Glutamatergic neuron (in vitro differentiated cells): ENCODE measurements around the gene DPEP2. TPM values are rescaled to one million over a fixed set of nuclear protein-coding genes. Genes with fewer than 3 reads are reported as not detected.

ENCODE experiments used
- DNase-seq: peaks from one replicate; pipeline ENCODE4 v3.0.0; 2022
- H3K27ac Mint-ChIP-seq: one replicate; pipeline ENCODE4 v1.8.0; 2020; ENCODE audit warnings: mild to moderate bottlenecking, mixed read lengths, inconsistent platforms; ENCODE audit not compliant: unreplicated experiment
- H3K27me3 Mint-ChIP-seq: one replicate; pipeline ENCODE4 v1.8.0; 2020; ENCODE audit warnings: mild to moderate bottlenecking, moderate library complexity, mixed read lengths, inconsistent platforms; ENCODE audit not compliant: unreplicated experiment
- H3K36me3 Mint-ChIP-seq: one replicate; pipeline ENCODE4 v1.8.0; 2020; ENCODE audit warnings: mild to moderate bottlenecking, mixed read lengths, inconsistent platforms; ENCODE audit not compliant: unreplicated experiment
- H3K4me1 Mint-ChIP-seq: one replicate; pipeline ENCODE4 v1.8.0; 2020; ENCODE audit warnings: mild to moderate bottlenecking, low read depth, mixed read lengths, inconsistent platforms; ENCODE audit not compliant: unreplicated experiment
- H3K4me3 Mint-ChIP-seq: one replicate; pipeline ENCODE4 v1.8.0; 2020; ENCODE audit warnings: mild to moderate bottlenecking, mixed read lengths, inconsistent platforms; ENCODE audit not compliant: unreplicated experiment
- H3K9me3 Mint-ChIP-seq: one replicate; pipeline ENCODE4 v1.8.0; 2020; ENCODE audit warnings: mild to moderate bottlenecking, moderate library complexity, mixed read lengths, inconsistent platforms; ENCODE audit not compliant: unreplicated experiment
- total RNA-seq: library from RNA; stranded (reverse); fragmentation: NEBNext Ultra II Directional; extraction: Animal tissue kit (Norgen Biotek cat#: 25700); gene quantifications from one replicate; pipeline ENCODE4 v1.2.1, GENCODE V29; 2021; ENCODE audit not compliant: unreplicated experiment
- TF ChIP-seq, protein P1 (sequence below): fragments of 200-600 bp; sonication (generic); IDR thresholded peaks from one replicate; pipeline ENCODE4 v1.5.0; 2021; ENCODE audit not compliant: partially characterized antibody, unreplicated experiment

DPEP2 gene
- total RNA-seq, 1 donor from 2014 or later, result not detected

DNA sequence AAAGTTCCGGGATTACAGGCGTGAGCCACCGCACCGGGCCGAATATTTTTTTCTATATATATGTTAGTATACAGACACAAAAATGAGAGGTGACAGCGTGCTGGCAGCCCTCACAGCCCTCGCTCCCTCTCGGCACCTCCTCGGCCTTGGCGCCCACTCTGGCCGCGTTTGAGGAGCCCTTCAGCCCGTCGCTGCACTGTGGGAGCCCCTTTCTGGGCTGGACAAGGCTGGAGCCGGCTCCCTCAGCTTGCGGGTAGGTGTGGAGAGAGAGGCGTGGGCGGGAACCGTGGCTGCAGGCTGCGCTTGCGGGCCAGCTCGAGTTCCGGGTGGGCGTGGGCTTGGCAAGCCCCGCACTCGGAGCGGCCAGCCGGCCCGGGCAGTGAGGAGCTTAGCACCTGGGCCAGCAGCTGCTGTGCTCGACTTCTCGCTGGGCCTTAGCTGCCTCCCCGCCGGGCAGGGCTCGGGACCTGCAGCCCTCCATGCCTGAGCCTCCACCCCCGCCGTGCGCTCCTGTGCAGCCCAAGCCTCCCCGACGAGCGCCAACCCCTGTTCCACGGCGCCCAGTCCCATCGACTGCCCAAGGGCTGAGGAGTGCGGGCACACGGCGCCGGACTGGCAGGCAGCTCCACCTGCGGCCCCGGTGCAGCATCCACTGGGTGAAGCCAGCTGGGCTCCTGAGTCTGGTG, 17.1 kb downstream of the DPEP2 start:
- TF ChIP-seq, protein P1, sequence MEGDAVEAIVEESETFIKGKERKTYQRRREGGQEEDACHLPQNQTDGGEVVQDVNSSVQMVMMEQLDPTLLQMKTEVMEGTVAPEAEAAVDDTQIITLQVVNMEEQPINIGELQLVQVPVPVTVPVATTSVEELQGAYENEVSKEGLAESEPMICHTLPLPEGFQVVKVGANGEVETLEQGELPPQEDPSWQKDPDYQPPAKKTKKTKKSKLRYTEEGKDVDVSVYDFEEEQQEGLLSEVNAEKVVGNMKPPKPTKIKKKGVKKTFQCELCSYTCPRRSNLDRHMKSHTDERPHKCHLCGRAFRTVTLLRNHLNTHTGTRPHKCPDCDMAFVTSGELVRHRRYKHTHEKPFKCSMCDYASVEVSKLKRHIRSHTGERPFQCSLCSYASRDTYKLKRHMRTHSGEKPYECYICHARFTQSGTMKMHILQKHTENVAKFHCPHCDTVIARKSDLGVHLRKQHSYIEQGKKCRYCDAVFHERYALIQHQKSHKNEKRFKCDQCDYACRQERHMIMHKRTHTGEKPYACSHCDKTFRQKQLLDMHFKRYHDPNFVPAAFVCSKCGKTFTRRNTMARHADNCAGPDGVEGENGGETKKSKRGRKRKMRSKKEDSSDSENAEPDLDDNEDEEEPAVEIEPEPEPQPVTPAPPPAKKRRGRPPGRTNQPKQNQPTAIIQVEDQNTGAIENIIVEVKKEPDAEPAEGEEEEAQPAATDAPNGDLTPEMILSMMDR, result no peak
- Mint-ChIP-seq H3K27me3 (no peaks in the 10 kb centered on the region), H3K36me3 (peaks cover 5% of the 10 kb centered on the region), H3K9me3 (peaks cover 5% of the 10 kb centered on the region), H3K27ac (no peak overlapping the region), H3K4me1 (peaks cover 2% of the 10 kb centered on the region), H3K4me3 (no peak overlapping the region)
- no peak for DNase-seq

DNA sequence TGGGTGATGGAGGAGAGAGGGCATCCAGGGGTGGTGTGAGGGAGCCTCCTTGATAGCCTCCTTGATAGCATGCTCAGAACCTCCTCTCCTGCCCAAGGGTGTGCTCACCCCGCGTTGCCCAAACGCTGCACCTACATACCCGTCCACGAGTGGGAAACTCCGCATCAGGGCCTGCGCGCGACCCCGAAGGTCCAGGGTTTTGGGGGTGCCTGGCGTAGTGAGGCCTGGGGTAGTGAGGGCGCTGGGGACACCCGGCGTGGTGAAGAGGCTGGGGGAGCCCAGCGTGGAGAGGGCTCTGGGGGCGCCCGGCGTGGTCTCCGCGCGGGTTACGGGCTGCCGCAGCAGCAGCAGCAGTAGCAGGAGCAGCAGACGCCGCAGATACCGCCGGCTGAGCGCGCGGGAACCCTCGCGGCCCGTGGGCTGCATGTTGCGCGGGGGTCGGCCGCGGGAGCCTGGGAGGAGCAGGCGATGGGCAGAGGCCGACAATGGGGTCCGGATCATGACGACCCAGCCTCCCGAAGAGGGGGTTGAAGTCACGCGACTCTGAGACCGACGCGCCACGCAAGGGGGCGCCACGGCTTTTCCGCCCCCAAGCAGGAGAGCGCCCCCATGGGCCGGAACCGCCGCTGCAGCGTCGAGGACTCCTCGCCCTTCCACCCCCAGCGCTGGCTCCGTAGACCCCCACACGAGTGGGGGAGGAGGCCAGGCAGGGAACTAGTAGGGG, 19.2 kb downstream of the DPEP2 start, which contains the start of gene DPEP3:
DPEP3 (minus strand) TSS at position 545 of the 724 bp plus-strand sequence; CDS start at position 426, 119 bp downstream.
- H3K4me1 Mint-ChIP-seq, result peaks cover 4% of the 10 kb centered on the region
- peak; percentile 34 for DNase-seq
- H3K27me3 Mint-ChIP-seq, result no peaks in the 10 kb centered on the region
- H3K36me3 Mint-ChIP-seq, result peaks cover 5% of the 10 kb centered on the region
- H3K9me3 Mint-ChIP-seq, result peaks cover 9% of the 10 kb centered on the region
- no peak within 1 kb of the TSS for H3K27ac Mint-ChIP-seq
- H3K4me3 Mint-ChIP-seq, result no peak within 1 kb of the TSS
- TF ChIP-seq, protein P1, result peak; percentile 28

DNA sequence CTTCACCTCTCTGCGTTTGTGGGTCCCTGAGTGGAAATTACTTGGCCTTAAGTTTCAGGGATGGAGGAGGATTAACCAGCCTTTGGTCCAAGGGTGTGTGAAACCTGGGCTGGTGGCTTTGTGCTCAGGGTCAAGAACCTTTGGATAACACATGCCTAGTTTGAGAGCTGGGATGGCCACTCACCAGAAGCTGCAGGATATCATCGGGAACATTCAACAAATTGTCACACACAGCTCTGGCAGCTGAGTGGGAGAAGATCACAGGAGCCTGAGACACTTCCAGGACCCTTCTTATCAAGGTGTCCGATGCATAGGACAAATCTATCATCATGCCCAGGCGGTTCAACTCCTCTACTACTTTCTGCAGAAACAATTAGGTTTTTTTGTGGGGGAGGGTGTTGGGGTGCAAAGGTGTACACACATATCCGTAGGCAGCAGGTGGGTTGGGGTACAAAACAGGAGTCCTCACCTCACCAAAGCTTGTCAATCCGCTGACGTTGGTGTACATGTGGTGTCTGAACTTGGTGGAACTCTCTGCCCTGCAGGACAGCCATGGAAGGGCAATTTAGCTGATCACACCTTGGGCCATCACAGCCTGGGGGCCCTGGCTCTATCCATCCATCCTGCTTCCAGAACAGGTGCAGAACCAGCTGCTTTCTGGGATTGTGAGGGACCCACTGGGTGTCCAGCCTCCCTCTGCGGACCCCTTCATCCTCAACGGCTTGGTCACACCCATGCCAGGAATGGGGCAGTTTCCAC, 21.6 kb downstream of the DPEP2 start:
- H3K36me3 Mint-ChIP-seq, result peaks cover under 1% of the 10 kb centered on the region
- H3K27me3 Mint-ChIP-seq, result no peaks in the 10 kb centered on the region
- H3K9me3 Mint-ChIP-seq, result peaks cover 5% of the 10 kb centered on the region
- H3K27ac Mint-ChIP-seq, result no peak overlapping the region
- DNase-seq, result no peak
- no peak overlapping the region for H3K4me3 Mint-ChIP-seq
- H3K4me1 Mint-ChIP-seq, result peaks cover 2% of the 10 kb centered on the region
- TF ChIP-seq, protein P1, result no peak

DNA sequence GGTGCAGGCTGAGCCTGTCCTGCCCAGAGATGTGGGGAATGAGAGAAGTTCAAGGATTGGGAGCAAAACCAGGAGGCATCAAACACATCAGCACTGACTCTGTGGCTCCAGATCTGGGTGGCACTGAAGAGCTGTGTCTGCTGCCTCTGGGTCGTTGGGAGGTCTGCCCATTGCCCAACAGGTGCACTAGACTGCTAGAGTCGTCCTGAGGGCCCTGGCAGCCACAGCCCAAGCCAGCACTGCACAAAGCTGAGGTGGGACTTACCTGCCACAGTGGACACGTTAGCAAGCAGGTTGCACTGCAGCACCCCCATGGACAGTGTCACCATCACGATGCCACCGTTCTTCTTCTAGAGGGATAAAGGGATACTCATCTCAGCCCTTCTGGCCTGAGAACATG, 22.3 kb downstream of the DPEP2 start:
- no peak overlapping the region for H3K27ac Mint-ChIP-seq
- H3K27me3 Mint-ChIP-seq, result no peaks in the 10 kb centered on the region
- no peaks in the 10 kb centered on the region for H3K36me3 Mint-ChIP-seq
- no peak overlapping the region for H3K4me3 Mint-ChIP-seq
- no peak for DNase-seq
- H3K9me3 Mint-ChIP-seq, result peaks cover 5% of the 10 kb centered on the region
- TF ChIP-seq, protein P1, result no peak
- peaks cover 2% of the 10 kb centered on the region for H3K4me1 Mint-ChIP-seq
